Parathyroid adenoma (tissue), 2 donors: Measurements from ENCODE around the gene SLC7A1.

Experiments
- H2AFZ ChIP-seq: fragments of 300-600 bp; sonication (generic); one replicate; pipeline ENCODE4 v1.7.0; 2017; ENCODE audit warnings: antibody characterized with exemption, mild to moderate bottlenecking
- H3K27ac ChIP-seq: fragments of 300-600 bp; sonication (generic); one replicate; pipeline ENCODE4 v1.7.0; 2017
- H3K27me3 ChIP-seq: fragments of 300-600 bp; sonication (generic); one replicate; pipeline ENCODE4 v1.7.0; 2017; ENCODE audit warnings: low read length; ENCODE audit not compliant: control insufficient read depth, insufficient read depth
- H3K36me3 ChIP-seq: fragments of 300-600 bp; sonication (generic); one replicate; pipeline ENCODE4 v1.7.0; 2017; ENCODE audit warnings: low read length; ENCODE audit not compliant: control insufficient read depth, insufficient read depth
- H3K4me1 ChIP-seq: fragments of 300-600 bp; sonication (generic); one replicate; pipeline ENCODE4 v1.7.0; 2017; ENCODE audit warnings: control low read depth
- H3K4me2 ChIP-seq: fragments of 300-600 bp; sonication (generic); one replicate; pipeline ENCODE4 v1.7.0; 2017; ENCODE audit warnings: low read length
- H3K4me3 ChIP-seq: fragments of 300-600 bp; sonication (generic); one replicate; pipeline ENCODE4 v1.7.0; 2017; ENCODE audit warnings: low read depth, low read length
- H3K79me2 ChIP-seq: fragments of 300-600 bp; sonication (generic); one replicate; pipeline ENCODE4 v1.7.0; 2017; ENCODE audit warnings: control low read depth
- H3K9ac ChIP-seq: fragments of 300-600 bp; sonication (generic); one replicate; pipeline ENCODE4 v1.7.0; 2017; ENCODE audit warnings: mild to moderate bottlenecking
- H3K9me3 ChIP-seq: fragments of 300-600 bp; sonication (generic); one replicate; pipeline ENCODE4 v1.7.0; 2017; ENCODE audit warnings: low read length; ENCODE audit not compliant: control insufficient read depth
- TF ChIP-seq, protein P1 (sequence below): fragments of 300-600 bp; sonication (generic); IDR thresholded peaks from one replicate; pipeline ENCODE4 v1.7.0; 2017; ENCODE audit warnings: antibody characterized with exemption, mild to moderate bottlenecking
- donor health status: primary hyperparathyroidism.

The SLC7A1 gene

DNA sequence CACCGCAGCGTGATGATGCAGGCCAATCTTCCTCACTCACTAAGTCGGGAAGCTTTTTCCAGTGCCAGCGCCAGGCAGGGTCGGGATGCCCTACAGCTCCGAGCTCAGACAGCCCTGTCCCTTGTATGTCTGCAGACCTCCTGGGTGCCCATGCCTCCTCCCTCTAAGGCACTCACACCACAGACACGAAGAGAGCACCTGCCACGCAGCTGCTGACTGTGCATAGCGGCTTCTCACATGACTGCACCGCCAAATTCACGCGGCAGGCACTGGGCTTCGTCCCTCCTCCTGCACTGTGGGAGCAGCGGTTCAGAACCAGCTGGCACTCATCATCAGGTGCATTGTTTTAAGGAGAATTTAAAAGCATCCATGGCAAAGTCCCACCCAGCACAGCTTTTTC lies 88.1 kb downstream of the SLC7A1 start:
- Histone ChIP-seq H3K4me2 (no peak overlapping the region), H3K9me3 (no peaks in the 10 kb centered on the region), H3K79me2 (no peaks in the 10 kb centered on the region), H2AFZ (no peak overlapping the region), H3K4me1 (no peaks in the 10 kb centered on the region), H3K27me3 (no peaks in the 10 kb centered on the region), H3K27ac (no peak overlapping the region), H3K9ac (no peak overlapping the region), H3K4me3 (no peak overlapping the region), H3K36me3 (no peaks in the 10 kb centered on the region)
- TF ChIP-seq, protein P1, sequence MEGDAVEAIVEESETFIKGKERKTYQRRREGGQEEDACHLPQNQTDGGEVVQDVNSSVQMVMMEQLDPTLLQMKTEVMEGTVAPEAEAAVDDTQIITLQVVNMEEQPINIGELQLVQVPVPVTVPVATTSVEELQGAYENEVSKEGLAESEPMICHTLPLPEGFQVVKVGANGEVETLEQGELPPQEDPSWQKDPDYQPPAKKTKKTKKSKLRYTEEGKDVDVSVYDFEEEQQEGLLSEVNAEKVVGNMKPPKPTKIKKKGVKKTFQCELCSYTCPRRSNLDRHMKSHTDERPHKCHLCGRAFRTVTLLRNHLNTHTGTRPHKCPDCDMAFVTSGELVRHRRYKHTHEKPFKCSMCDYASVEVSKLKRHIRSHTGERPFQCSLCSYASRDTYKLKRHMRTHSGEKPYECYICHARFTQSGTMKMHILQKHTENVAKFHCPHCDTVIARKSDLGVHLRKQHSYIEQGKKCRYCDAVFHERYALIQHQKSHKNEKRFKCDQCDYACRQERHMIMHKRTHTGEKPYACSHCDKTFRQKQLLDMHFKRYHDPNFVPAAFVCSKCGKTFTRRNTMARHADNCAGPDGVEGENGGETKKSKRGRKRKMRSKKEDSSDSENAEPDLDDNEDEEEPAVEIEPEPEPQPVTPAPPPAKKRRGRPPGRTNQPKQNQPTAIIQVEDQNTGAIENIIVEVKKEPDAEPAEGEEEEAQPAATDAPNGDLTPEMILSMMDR, result no peak

DNA sequence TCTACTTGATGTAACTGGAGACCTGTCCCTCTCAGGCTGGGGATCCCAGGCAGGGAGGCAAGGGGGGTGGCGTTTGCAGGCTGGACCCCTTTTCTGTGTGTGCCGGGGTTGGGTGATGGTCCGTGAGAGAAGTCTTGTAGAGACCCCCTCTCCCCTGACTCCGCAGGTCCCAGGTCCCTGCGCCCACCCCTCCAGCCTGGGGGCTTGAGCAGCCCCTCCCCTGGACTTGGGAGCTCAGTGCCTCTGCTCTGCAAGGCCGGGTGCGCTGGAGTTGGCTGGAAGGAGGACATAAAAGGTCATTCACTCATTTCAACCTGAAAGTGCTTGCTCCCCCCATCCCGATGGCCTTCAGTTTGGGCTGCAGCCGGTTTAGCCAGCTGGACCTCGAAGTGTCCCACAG lies 89.5 kb downstream of the SLC7A1 start:
- Histone ChIP-seq H3K9ac (no peak overlapping the region), H3K9me3 (no peaks in the 10 kb centered on the region), H3K27ac (no peak overlapping the region), H3K4me1 (no peaks in the 10 kb centered on the region), H3K36me3 (no peaks in the 10 kb centered on the region), H3K4me3 (no peak overlapping the region), H3K4me2 (no peak overlapping the region), H2AFZ (no peak overlapping the region), H3K27me3 (no peaks in the 10 kb centered on the region), H3K79me2 (no peaks in the 10 kb centered on the region)
- TF ChIP-seq, protein P1, result no peak

DNA sequence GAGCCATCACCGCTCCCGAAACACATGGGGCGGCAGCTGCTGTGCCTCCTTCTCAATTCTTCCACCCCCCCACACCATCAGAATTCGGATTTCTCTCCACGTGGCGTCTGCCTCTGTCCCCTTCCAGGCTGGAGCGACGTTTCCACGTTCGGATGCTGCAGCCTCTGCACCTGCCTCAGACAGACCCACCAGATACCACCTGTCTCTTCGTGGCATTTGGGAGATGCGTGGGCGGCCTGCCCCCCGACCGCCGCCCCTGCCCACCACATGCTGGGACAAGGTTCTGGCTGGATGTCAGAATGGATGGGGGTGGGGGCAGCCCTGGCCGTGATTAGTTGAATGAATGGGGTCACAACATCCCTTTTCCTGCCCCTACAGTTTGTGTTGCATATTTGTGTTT lies 90.0 kb downstream of the SLC7A1 start:
- H3K4me1 ChIP-seq, result no peaks in the 10 kb centered on the region
- no peaks in the 10 kb centered on the region for H3K9me3 ChIP-seq
- H2AFZ ChIP-seq, result no peak overlapping the region
- H3K27me3 ChIP-seq, result no peaks in the 10 kb centered on the region
- no peak overlapping the region for H3K4me2 ChIP-seq
- H3K9ac ChIP-seq, result no peak overlapping the region
- H3K4me3 ChIP-seq, result no peak overlapping the region
- no peaks in the 10 kb centered on the region for H3K36me3 ChIP-seq
- no peak overlapping the region for H3K27ac ChIP-seq
- H3K79me2 ChIP-seq, result no peaks in the 10 kb centered on the region
- TF ChIP-seq, protein P1, result no peak

DNA sequence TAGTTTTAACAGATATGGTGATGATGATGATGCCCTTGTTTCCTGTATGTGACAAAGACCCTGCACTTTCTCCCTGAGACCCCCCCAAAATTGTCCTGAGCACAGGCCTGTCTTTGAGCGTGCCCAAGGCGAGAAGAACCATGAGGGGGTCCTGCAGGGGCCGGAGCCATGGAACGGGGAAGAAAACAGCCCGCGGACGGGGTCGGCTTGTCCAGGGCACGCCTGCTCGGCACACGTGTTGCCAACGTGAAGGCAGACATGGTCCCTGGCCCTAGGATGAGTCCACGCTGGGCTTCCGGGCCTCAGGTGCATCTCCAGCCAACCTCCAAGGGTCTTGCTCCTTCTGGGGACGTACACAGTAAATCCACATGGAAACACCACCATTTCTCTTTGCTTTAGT lies 90.8 kb downstream of the SLC7A1 start:
- no peaks in the 10 kb centered on the region for H3K27me3 ChIP-seq
- H3K79me2 ChIP-seq, result no peaks in the 10 kb centered on the region
- no peak overlapping the region for H3K9ac ChIP-seq
- H2AFZ ChIP-seq, result no peak overlapping the region
- no peak overlapping the region for H3K27ac ChIP-seq
- no peak overlapping the region for H3K4me3 ChIP-seq
- no peaks in the 10 kb centered on the region for H3K36me3 ChIP-seq
- H3K9me3 ChIP-seq, result no peaks in the 10 kb centered on the region
- no peaks in the 10 kb centered on the region for H3K4me1 ChIP-seq
- TF ChIP-seq, protein P1, result no peak
- H3K4me2 ChIP-seq, result no peak overlapping the region

DNA sequence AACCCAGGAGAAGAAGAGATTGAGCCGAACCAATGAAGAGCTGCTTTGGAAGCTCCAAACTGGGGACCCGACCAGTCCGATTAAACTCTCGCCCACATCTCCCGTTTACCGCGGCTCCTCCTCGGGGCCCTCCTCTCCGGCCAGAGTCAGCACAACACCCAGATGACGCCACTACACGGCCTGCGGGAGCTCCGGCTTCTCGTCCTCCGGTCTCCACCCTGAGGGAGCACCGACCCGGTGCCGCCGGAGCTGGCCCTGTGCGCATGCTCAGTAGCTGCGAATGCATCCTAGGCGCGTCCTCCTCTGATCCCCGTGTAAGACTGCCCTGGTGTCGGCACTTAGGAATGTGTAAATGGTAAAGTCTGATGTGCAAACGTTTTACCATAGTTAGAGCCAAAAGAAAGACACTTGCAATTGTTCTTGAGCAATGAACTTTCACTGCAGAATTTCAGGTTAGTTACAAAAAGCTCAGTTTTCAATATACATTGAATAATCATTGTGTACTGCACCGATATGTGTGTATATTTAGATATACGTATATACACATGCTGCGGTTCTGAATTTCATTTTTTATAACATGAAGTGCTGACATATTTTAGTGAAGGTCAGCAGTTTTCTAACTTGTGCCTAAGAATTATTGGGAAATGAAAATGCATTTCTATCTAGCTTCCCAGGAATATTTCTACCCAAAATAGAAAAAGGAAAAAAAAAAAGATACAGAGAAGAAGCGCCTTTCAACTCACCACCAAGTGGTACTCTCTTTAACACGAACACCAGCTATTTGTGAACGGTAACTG lies 92.2 kb downstream of the SLC7A1 start:
- no peaks in the 10 kb centered on the region for H3K36me3 ChIP-seq
- no peaks in the 10 kb centered on the region for H3K79me2 ChIP-seq
- peak overlapping the region; percentile 40 for H3K4me2 ChIP-seq
- H3K27ac ChIP-seq, result no peak overlapping the region
- H2AFZ ChIP-seq, result peak overlapping the region; percentile 38
- H3K9ac ChIP-seq, result no peak overlapping the region
- no peak overlapping the region for H3K4me3 ChIP-seq
- H3K27me3 ChIP-seq, result no peaks in the 10 kb centered on the region
- no peaks in the 10 kb centered on the region for H3K4me1 ChIP-seq
- H3K9me3 ChIP-seq, result no peaks in the 10 kb centered on the region
- TF ChIP-seq, protein P1, result no peak
